Placental pericyte (primary cell): ENCODE data around the gene COG7. TPM values are rescaled to one million over a fixed set of nuclear protein-coding genes. Genes with fewer than 3 reads are reported as not detected.

Experiments
- small RNA-seq: library from RNA; depleted of rRNA; stranded (forward); fragments of <200 nt; gene quantifications from one replicate; pipeline ENCODE3, GENCODE V24; 2012; ENCODE audit warnings: low replicate concordance
- total RNA-seq: library from RNA; depleted of rRNA; stranded (reverse); fragments of >200 nt; gene quantifications from 2 replicates; pipeline ENCODE4 v1.2.3, GENCODE V29; 2012

Gene COG7
- total RNA-seq = 17.7 and 29.8 TPM in 2 replicates

DNA sequence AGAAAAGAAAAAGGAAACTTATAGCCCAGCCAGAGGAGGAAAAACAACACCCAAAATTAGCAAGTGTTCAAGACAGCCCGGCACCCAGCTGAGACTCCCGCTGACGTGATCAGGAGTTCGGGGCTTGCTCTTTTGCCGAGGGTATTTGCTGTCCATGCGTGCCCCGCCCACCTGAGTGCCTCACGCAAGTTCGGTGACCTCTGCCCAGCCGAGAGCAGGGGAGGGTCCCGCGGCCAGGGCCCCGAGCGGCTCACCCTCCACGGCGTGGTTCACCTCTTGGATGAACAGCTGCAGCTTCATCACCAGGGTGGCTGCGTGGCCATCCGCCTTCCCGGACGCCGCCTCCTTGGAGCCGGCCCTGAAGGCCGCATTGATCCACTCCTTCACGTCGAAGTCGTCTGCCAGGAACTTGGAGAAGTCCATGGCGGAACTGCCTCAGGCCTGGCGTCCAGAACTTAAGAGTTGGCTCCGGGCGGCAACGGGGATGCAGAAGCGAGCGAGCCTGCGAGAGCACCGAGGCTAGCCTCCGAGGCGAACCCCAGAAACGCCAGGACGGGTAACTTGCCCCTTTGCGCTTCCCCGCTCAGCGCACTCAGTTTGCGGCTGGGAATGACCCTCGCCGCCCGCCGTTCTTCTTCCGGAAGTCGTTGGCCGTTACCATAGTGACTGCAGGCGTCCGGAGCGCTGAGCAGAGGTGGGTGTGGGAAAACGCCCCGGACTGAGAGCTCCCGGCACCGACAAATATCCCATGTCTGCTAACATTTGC lies at the start of gene COG7:
Gene COG7 (minus strand): TSS at position 618 of the 766 bp plus-strand sequence. CDS start 195 bp downstream, at position 423.

Small RNAs within 50 kb of the gene (small RNA-seq; reads per million reads assigned to genes)
- not detected for gene RF00072

Other genes with a start within 250 kb of the COG7 start
- gene SCNN1B, start 150.9 kb downstream of the COG7 start, total RNA-seq = not detected in 2 replicates
- 19.8 and 28.2 TPM in 2 replicates for gene GGA2, start 57.3 kb upstream of the COG7 start, total RNA-seq
- 48.8 and 55.3 TPM in 2 replicates for gene EARS2, start 104.2 kb upstream of the COG7 start, total RNA-seq
- 56.5 and 116 TPM in 2 replicates for gene UBFD1, start 104.5 kb upstream of the COG7 start, total RNA-seq
- gene NDUFAB1, start 143.1 kb upstream of the COG7 start, total RNA-seq = 58.4 and 92.8 TPM in 2 replicates
- 13.3 and 22.6 TPM in 2 replicates for gene PALB2, start 188.1 kb upstream of the COG7 start, total RNA-seq
- gene DCTN5, start 188.3 kb upstream of the COG7 start, total RNA-seq = 51.4 and 59.7 TPM in 2 replicates
- 2.0 and 70.7 TPM in 2 replicates for gene PLK1, start 225.7 kb upstream of the COG7 start, total RNA-seq